Suprapubic skin (tissue), 4 donors: Measurements from ENCODE around the gene PPP4R1. TPM values are rescaled to one million over a fixed set of nuclear protein-coding genes. Genes with fewer than 3 reads are reported as not detected.
A peak's percentile ranks its signal among the peaks of the same experiment; 100 is the strongest.

Experiments used
- DNase-seq, 2 donors: peaks; one replicate each; pipeline ENCODE4 v3.0.0-alpha.2; 2019; ENCODE audit warnings: low spot score in 2 of 2
- H3K27ac ChIP-seq: fragments of 200-600 bp; sonication (generic); one replicate; pipeline ENCODE4 v1.5.1; 2019
- H3K27me3 ChIP-seq: fragments of 200-600 bp; sonication (generic); one replicate; pipeline ENCODE4 v1.5.1; 2019
- H3K36me3 ChIP-seq: fragments of 200-600 bp; sonication (generic); one replicate; pipeline ENCODE4 v1.5.1; 2019
- H3K4me1 ChIP-seq: fragments of 200-600 bp; sonication (generic); one replicate; pipeline ENCODE4 v1.5.1; 2019
- H3K4me3 ChIP-seq: fragments of 200-600 bp; sonication (generic); one replicate; pipeline ENCODE4 v1.5.1; 2019; ENCODE audit warnings: mild to moderate bottlenecking
- H3K9me3 ChIP-seq: fragments of 200-600 bp; sonication (generic); one replicate; pipeline ENCODE4 v1.5.1; 2019
- CTCF ChIP-seq, 2 donors: fragments of 200-600 bp in 1 of 2; fragments of 450-650 bp in 1 of 2; sonication (generic) in 1 of 2; IDR thresholded peaks; one replicate each; pipeline ENCODE4 v1.5.1; 2016 to 2019; ENCODE audit warnings: antibody characterized with exemption in 2 of 2, mild to moderate bottlenecking in 1 of 2, moderate library complexity in 1 of 2
- EP300 ChIP-seq: sonication (generic); formaldehyde crosslinking; IDR thresholded peaks from one replicate; pipeline ENCODE4 v1.6.1; 2017; ENCODE audit warnings: antibody characterized with exemption
- POLR2A ChIP-seq, 2 donors: fragments of 450-650 bp; IDR thresholded peaks; one replicate each; pipeline ENCODE4 v1.6.1; 2017; ENCODE audit warnings: antibody characterized with exemption in 2 of 2, mild to moderate bottlenecking in 2 of 2, moderate library complexity in 2 of 2
- POLR2AphosphoS5 ChIP-seq, 3 donors: sonication (generic); formaldehyde crosslinking; IDR thresholded peaks; one replicate each; pipeline ENCODE4 v1.6.1; 2017; ENCODE audit warnings: antibody characterized with exemption in 3 of 3
- WGBS: methylation state at CpG from one replicate; pipeline ENCODE4 v1.1.5; 2018; 5-methylcytosine and 5-hydroxymethylcytosine counted together
- total RNA-seq, 4 donors: library from RNA; depleted of rRNA; stranded (reverse); fragments of >200 nt; gene quantifications; one replicate each; pipeline ENCODE4 v1.1.0, GENCODE V29; 2016

PPP4R1 gene
- total RNA-seq, 4 donors from 2014 or later, result 82.3 to 153 (median 113) TPM

GRCh38 chr18:9521770-9522169 lies 92.6 kb downstream of the PPP4R1 start:
- Histone ChIP-seq H3K27ac (no peak overlapping the region), H3K27me3 (no peaks in the 10 kb centered on the region), H3K4me3 (no peak overlapping the region), H3K4me1 (peaks cover 14% of the 10 kb centered on the region), H3K9me3 (no peaks in the 10 kb centered on the region), H3K36me3 (peaks cover 60% of the 10 kb centered on the region)
- WGBS, result 93% methylated on average over 7 of the region's 7 CpGs
- DNase-seq, result no peak
- no peak for TF ChIP-seq POLR2A (IDR thresholded peaks at IDR 0.05)
- no peak for TF ChIP-seq POLR2AphosphoS5 (IDR thresholded peaks at IDR 0.05)
- TF ChIP-seq CTCF (IDR thresholded peaks at IDR 0.05), result no peak
- no peak for TF ChIP-seq EP300

- no peaks in the 10 kb centered on the region for H3K9me3 ChIP-seq
- no peaks in the 10 kb centered on the region for H3K27me3 ChIP-seq
- no peak for DNase-seq
- no peak overlapping the region for H3K27ac ChIP-seq
- peaks cover 50% of the 10 kb centered on the region for H3K36me3 ChIP-seq
- H3K4me3 ChIP-seq, result no peak overlapping the region
- WGBS, result 81% methylated on average over 3 of the region's 3 CpGs
- TF ChIP-seq POLR2A (IDR thresholded peaks at IDR 0.05) (no peak), EP300 (no peak), POLR2AphosphoS5 (IDR thresholded peaks at IDR 0.05) (no peak), CTCF (IDR thresholded peaks at IDR 0.05) (no peak)
- H3K4me1 ChIP-seq, result peaks cover 18% of the 10 kb centered on the region
Measured at GRCh38 chr18:9520666-9521065, 93.7 kb downstream of the PPP4R1 start.

GRCh38 chr18:9519399-9519798 lies 95.0 kb downstream of the PPP4R1 start:
- no peak overlapping the region for H3K27ac ChIP-seq
- peaks cover 18% of the 10 kb centered on the region for H3K4me1 ChIP-seq
- H3K27me3 ChIP-seq, result no peaks in the 10 kb centered on the region
- peaks cover 40% of the 10 kb centered on the region for H3K36me3 ChIP-seq
- WGBS, result 54% methylated on average over 1 of the region's 1 CpG
- H3K4me3 ChIP-seq, result no peak overlapping the region
- H3K9me3 ChIP-seq, result no peaks in the 10 kb centered on the region
- no peak for DNase-seq
- no peak for TF ChIP-seq EP300
- no peak for TF ChIP-seq POLR2AphosphoS5 (IDR thresholded peaks at IDR 0.05)
- no peak for TF ChIP-seq CTCF (IDR thresholded peaks at IDR 0.05)
- TF ChIP-seq POLR2A (IDR thresholded peaks at IDR 0.05), result no peak

- H3K4me3 ChIP-seq, result no peak overlapping the region
- peaks cover 45% of the 10 kb centered on the region for H3K36me3 ChIP-seq
- H3K9me3 ChIP-seq, result no peaks in the 10 kb centered on the region
- no peaks in the 10 kb centered on the region for H3K27me3 ChIP-seq
- no peak for TF ChIP-seq POLR2A (IDR thresholded peaks at IDR 0.05)
- TF ChIP-seq EP300, result no peak
- TF ChIP-seq CTCF (IDR thresholded peaks at IDR 0.05), result no peak
- TF ChIP-seq POLR2AphosphoS5 (IDR thresholded peaks at IDR 0.05), result no peak
- no peak overlapping the region for H3K27ac ChIP-seq
- H3K4me1 ChIP-seq, result peaks cover 18% of the 10 kb centered on the region
- WGBS, result 89% methylated on average over 6 of the region's 6 CpGs
- DNase-seq, result no peak
Measured at GRCh38 chr18:9517869-9518268, 96.5 kb downstream of the PPP4R1 start.

GRCh38 chr18:9516437-9517064 lies 97.8 kb downstream of the PPP4R1 start:
- Histone ChIP-seq H3K4me3 (no peak overlapping the region), H3K4me1 (peaks cover 18% of the 10 kb centered on the region), H3K27ac (no peak overlapping the region), H3K9me3 (no peaks in the 10 kb centered on the region), H3K27me3 (no peaks in the 10 kb centered on the region), H3K36me3 (peaks cover 37% of the 10 kb centered on the region)
- DNase-seq, result no peak
- 76% methylated on average over 4 of the region's 4 CpGs for WGBS
- TF ChIP-seq CTCF (IDR thresholded peaks at IDR 0.05), result peak; percentile 65 to 66
- TF ChIP-seq POLR2AphosphoS5 (IDR thresholded peaks at IDR 0.05), result no peak
- no peak for TF ChIP-seq POLR2A (IDR thresholded peaks at IDR 0.05)
